Ishikawa (cell line): ENCODE data around the gene ZC3H12C.
A peak's percentile ranks its signal among the peaks of the same experiment; 100 is the strongest.

Experiments used
- CEBPB ChIP-seq: IDR thresholded peaks from 2 replicates; pipeline ENCODE4 v1.6.1; 2012
- CREB1 ChIP-seq: IDR thresholded peaks from 2 replicates; pipeline ENCODE4 v1.6.1; 2012; ENCODE audit warnings: low read depth
- EGR1 ChIP-seq: IDR thresholded peaks from 2 replicates; pipeline ENCODE4 v1.6.1; 2012
- EP300 ChIP-seq: IDR thresholded peaks from 2 replicates; pipeline ENCODE4 v1.6.1; 2012; ENCODE audit warnings: borderline replicate concordance
- FOXM1 ChIP-seq: IDR thresholded peaks from 2 replicates; pipeline ENCODE4 v1.6.1; 2012; ENCODE audit warnings: low read depth, borderline replicate concordance
- NFIC ChIP-seq: IDR thresholded peaks from 2 replicates; pipeline ENCODE4 v1.6.1; 2012
- RAD21 ChIP-seq: IDR thresholded peaks from 2 replicates; pipeline ENCODE4 v1.6.1; 2012; ENCODE audit warnings: low read depth
- TAF1 ChIP-seq: IDR thresholded peaks from 2 replicates; pipeline ENCODE4 v1.6.1; 2012; ENCODE audit warnings: low read depth, mild to moderate bottlenecking
- TCF12 ChIP-seq: IDR thresholded peaks from 2 replicates; pipeline ENCODE4 v1.6.1; 2012; ENCODE audit warnings: low read depth
- TEAD4 ChIP-seq: IDR thresholded peaks from 2 replicates; pipeline ENCODE4 v1.6.1; 2012
- YY1 ChIP-seq: IDR thresholded peaks from 2 replicates; pipeline ENCODE4 v1.6.1; 2012; ENCODE audit warnings: low read depth
- ZBTB7A ChIP-seq: IDR thresholded peaks from 2 replicates; pipeline ENCODE4 v1.6.1; 2012; ENCODE audit warnings: low read depth
- TF ChIP-seq, protein P1 (sequence below): IDR thresholded peaks from 2 replicates; pipeline ENCODE4 v1.6.1; 2012; ENCODE audit warnings: low read depth, mild to moderate bottlenecking
- TF ChIP-seq, protein P2 (sequence below): IDR thresholded peaks from 2 replicates; pipeline ENCODE4 v1.6.1; 2012
- TF ChIP-seq, protein P3 (sequence below): IDR thresholded peaks from 2 replicates; pipeline ENCODE4 v1.6.1; 2012

ZC3H12C gene

DNA sequence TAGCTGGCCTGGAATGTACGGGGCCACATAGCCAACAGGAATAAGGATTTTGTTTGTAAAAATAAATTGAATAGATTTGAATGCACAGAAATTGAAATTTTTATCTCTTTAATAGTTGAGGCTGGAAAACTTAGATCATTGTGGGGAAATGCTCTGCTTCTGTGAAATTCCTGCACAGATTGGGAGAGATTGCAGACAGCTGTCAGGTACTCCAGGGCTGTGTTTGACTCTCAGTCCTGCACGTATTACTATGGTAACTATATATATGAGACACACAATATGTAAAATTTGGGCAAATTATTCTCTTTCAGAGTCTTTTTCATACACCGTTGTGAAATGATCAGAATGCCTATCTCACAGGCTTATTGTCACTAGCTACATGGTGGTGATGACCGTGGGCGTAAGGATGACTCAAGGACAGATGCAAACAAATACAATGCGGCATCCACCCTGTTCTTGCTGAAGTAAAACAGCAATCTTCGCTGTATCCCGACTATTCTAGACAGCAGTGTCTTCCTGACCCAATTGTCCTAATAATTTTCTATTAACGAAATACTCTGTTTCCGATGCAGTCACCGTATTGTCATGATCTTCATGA is 79.4 kb downstream of the ZC3H12C start:
- TF ChIP-seq, protein P1, sequence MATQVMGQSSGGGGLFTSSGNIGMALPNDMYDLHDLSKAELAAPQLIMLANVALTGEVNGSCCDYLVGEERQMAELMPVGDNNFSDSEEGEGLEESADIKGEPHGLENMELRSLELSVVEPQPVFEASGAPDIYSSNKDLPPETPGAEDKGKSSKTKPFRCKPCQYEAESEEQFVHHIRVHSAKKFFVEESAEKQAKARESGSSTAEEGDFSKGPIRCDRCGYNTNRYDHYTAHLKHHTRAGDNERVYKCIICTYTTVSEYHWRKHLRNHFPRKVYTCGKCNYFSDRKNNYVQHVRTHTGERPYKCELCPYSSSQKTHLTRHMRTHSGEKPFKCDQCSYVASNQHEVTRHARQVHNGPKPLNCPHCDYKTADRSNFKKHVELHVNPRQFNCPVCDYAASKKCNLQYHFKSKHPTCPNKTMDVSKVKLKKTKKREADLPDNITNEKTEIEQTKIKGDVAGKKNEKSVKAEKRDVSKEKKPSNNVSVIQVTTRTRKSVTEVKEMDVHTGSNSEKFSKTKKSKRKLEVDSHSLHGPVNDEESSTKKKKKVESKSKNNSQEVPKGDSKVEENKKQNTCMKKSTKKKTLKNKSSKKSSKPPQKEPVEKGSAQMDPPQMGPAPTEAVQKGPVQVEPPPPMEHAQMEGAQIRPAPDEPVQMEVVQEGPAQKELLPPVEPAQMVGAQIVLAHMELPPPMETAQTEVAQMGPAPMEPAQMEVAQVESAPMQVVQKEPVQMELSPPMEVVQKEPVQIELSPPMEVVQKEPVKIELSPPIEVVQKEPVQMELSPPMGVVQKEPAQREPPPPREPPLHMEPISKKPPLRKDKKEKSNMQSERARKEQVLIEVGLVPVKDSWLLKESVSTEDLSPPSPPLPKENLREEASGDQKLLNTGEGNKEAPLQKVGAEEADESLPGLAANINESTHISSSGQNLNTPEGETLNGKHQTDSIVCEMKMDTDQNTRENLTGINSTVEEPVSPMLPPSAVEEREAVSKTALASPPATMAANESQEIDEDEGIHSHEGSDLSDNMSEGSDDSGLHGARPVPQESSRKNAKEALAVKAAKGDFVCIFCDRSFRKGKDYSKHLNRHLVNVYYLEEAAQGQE = no peak
- TF ChIP-seq RAD21 = no peak
- no peak for TF ChIP-seq CREB1
- no peak for TF ChIP-seq EP300
- no peak for TF ChIP-seq EGR1
- TF ChIP-seq FOXM1 = no peak
- TF ChIP-seq NFIC = no peak
- no peak for TF ChIP-seq CEBPB
- no peak for TF ChIP-seq ZBTB7A
- TF ChIP-seq, protein P2, sequence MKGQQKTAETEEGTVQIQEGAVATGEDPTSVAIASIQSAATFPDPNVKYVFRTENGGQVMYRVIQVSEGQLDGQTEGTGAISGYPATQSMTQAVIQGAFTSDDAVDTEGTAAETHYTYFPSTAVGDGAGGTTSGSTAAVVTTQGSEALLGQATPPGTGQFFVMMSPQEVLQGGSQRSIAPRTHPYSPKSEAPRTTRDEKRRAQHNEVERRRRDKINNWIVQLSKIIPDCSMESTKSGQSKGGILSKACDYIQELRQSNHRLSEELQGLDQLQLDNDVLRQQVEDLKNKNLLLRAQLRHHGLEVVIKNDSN = no peak
- no peak for TF ChIP-seq YY1

DNA sequence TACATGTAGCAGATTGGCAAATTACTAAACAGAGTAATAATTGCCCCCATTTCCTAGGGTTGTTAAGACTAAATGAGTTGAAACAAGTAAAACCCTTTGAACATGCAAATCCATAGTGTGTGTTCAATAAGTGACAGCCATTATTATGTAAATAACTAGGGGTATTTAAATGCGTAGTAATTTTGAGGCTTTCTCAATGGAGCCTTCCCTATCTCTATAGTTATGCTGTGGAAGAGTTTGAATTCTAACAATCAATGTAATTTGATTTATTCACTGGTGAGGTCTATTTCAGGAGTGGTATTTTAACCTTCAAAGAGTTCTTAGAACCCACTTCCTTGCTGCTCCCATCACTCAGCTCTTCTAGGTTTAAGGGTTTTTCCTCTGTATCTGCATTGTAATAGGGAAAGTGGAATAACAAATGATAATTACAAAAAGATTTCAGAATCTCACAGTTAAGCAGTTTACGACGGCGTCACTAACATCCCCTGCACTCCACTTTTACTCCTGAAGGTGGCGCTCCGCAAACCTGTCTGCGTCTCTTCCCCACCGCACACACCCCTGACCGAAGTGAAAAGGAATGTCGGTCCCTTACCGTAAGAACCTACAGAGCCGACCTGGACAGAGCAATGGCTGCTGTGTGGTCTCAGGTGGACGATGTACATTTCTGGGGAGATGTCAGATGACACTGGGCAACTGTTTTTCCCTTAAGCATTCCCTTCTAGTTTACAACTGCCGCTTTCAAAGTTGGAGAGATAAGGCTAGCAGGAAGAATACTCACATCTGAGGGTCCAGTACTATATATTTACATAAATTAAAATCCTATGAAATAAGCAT is 80.8 kb downstream of the ZC3H12C start:
- TF ChIP-seq EGR1 (no peak), CEBPB (no peak), CREB1 (no peak), EP300 (no peak), RAD21 (peak; percentile 51), TEAD4 (no peak), FOXM1 (no peak)
- TF ChIP-seq, protein P2 = no peak

DNA sequence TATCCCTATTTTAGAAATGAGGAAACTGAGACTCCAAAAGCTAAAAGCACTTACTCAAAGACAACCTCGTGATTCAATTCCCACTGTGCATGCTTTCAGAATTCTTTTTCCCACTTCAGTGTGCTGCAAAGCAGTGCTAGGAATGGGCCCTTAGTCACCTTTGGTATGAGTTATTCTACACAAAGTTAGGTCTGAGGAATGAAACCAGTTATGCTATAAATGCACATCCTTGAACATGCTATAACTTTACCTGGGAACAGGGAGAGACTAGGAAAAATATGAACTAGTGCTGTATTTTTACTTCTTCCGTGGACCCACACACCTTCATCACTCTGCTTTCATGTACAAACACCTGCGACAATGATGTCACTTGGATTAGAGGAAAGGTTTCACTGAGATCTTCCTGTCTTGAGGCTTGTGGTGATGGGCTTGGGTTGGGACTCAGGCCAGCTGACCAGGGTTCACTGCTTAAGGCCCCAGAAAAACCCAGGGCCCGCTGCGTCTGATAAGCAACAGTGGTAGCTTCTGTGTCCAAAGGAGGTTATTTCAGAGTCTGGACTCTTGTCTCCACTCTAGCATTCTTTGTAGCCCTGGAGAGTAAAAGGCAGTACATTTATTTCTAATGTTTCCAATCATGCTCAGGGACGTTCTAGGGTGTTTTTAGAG is 81.6 kb downstream of the ZC3H12C start:
- TF ChIP-seq EGR1 = no peak
- TF ChIP-seq TEAD4 = no peak
- no peak for TF ChIP-seq CEBPB
- TF ChIP-seq, protein P2 = no peak
- TF ChIP-seq TCF12 = no peak
- TF ChIP-seq FOXM1 = no peak
- TF ChIP-seq, protein P1 = no peak
- no peak for TF ChIP-seq CREB1
- no peak for TF ChIP-seq RAD21
- TF ChIP-seq, protein P3, sequence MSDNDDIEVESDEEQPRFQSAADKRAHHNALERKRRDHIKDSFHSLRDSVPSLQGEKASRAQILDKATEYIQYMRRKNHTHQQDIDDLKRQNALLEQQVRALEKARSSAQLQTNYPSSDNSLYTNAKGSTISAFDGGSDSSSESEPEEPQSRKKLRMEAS = no peak
- TF ChIP-seq NFIC = no peak
- no peak for TF ChIP-seq ZBTB7A
- no peak for TF ChIP-seq EP300
- no peak for TF ChIP-seq YY1
- TF ChIP-seq TAF1 = no peak

DNA sequence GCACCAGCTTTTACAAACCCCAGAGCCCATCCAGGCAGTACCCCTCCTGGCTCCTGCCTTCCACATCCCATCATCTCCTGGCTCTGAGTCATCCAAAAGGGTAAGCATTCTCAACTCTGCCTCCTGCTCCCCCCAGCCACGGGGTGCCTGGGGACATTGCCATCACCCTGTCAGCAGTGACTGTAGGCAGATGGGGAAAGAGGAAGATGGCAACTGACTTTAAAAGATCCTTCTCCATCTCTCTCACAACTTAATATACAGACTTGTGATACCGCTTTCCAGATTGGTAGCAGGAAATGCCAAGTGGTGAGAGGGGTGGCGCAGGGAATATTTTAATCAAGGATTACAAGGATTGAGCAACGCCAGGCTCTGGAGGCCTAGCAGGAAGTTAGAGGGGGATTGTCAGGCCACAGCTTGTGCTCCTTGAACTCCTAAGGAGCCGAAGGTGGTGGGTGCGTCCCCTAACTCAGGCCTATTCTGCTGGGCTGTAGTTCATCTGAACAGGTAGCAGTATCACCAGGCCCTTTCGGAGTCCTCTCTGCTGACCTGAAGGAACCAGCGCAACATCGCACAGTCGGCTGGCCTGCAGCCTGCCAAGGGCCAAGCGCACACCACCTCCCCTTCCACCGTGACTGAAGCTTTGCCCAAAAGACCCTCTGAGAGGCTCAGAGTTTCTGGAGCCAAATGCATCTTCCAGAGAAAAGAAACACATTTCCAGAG is 83.3 kb downstream of the ZC3H12C start:
- TF ChIP-seq, protein P2 = no peak
- TF ChIP-seq YY1 = no peak
- TF ChIP-seq CREB1 = no peak
- no peak for TF ChIP-seq ZBTB7A
- no peak for TF ChIP-seq CEBPB
- no peak for TF ChIP-seq RAD21
- no peak for TF ChIP-seq TCF12
- TF ChIP-seq TAF1 = no peak
- TF ChIP-seq, protein P1 = no peak
- TF ChIP-seq NFIC = no peak
- TF ChIP-seq TEAD4 = no peak
- TF ChIP-seq EGR1 = no peak
- TF ChIP-seq EP300 = no peak
- TF ChIP-seq, protein P3 = no peak
